HG02798 (cell line): ENCODE data around the gene UBA1.

ENCODE experiments used
- ATAC-seq: cut with Tn5 transposase; IDR thresholded peaks from one replicate; pipeline ENCODE4 v1.9.1; 2021; ENCODE audit warnings: mild to moderate bottlenecking; ENCODE audit not compliant: unreplicated experiment, poor library complexity

Gene UBA1

DNA sequence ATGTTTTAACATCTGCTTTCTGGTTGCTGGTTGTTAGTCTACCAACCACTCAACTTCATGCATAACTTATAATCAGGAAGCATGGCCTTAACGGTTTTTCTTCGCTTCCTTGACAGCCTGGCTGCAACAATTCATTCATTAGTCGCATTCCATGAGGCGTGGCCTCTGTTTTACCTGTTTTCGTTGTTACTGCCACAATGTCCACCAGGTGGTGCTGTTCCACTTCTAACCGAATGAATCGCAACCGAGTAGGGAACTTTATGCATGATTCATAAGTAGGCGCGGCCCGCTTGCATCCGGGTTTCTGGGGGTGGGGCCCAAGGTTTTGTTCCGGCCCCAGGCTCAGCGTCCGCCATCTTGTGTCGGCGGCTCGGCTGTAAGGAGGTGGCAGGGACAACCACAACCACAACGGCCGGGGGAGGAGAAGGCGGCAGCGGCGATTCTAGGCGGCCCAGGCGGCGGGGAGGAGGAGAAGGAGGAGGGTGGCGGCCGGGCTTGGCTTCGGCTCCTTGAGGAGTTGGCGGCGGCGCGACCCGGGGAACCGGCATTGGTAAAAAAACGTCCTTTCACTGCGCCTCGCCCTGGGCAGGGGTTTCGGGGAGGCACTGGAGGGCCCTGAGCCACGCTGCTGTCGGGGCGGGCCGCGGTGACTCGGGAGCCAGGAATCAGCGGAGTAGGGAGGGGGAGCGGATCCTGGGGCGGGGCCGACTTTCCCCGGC is at the start of gene UBA1:
UBA1 (plus strand) TSS at position 355 of the 719 bp plus-strand sequence. CDS start 4,974 bp downstream, outside the sequence.
- ATAC-seq = peak; percentile 69

DNA sequence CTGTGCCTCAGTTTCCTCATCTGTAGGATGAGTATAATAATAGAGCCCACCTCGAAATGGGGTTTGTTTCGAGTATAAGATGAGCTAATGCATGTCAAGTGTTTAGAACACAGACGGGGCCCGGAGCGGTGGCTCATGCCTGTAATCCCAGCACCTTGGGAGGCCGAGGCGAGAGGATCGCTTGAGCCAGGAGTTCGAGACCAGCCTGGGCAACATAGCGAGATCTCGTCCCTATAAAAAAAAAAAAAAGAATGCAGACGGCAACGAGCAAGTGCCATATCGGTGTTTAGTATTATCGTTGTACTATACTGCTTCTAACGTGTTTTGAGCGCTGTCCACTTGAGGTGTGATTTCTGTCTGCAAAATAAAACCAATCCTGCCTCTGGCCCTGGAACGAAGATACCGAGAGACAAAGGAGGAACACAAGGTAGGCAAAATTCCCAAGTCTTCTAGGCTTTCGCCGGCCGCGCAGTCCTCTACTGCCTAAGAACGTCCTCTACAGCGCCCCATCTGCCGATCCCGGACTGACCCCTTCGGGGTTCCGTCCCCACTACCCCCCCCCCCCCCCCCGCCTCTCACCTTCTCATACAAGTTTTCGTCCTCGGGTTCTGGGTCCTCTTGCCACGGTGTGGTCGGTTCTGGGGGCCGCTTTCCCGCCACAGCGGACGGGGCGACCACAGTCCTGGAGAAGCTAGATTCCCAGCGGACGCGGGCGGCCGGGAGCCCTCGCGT is 49.6 kb upstream of the UBA1 start:
- ATAC-seq = peak; percentile 11

GRCh38 chrX:47144626-47145394 is 48.8 kb upstream of the UBA1 start, which contains the start of the genes NDUFB11 and RBM10:
Gene NDUFB11, minus strand, starts transcription at chrX:47144702. Its CDS starts 23 bp downstream, at chrX:47144679.
Gene RBM10, plus strand, starts transcription at chrX:47145221. Its CDS starts 2,261 bp downstream, at chrX:47147482.
- ATAC-seq = peak; percentile 90

DNA sequence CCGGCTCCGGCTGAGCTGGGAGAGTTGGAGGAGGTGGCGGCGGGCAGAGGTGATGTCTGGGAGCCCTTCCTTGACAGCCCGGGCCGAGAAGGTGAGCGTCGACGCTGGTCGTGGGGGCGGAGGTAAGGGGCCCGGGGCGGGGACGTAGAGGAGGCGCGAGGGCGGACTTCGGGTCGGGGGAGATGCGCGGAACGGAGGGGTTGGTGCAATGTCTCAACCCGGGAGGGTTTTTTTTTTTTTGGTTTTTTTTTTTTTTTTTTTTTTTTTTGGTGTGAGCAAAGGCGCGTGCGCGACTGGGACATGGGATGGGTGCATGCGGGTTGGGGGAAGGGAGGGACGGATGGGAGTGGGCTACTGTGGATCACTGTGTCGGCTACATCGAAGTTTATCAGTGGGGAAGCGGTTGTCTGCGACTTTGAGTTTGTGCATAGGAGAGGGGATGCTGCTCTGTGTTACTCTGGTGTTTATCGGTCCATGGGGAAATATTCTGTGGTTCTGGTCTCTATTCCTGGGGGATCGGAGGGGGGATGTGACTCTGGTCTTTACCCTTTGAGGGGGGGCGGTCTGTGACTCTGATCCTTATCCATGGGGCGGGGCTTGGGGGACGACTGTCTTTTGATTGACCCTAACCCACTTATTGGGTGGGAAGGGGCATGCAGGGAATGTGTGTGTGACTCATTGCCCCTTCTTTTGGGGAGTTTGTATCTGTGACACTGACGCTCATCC is 48.1 kb upstream of the UBA1 start:
- ATAC-seq = peak; percentile 31

- ATAC-seq = no peak
Observed at GRCh38 chrX:47146121-47146935, 47.3 kb upstream of the UBA1 start.

DNA sequence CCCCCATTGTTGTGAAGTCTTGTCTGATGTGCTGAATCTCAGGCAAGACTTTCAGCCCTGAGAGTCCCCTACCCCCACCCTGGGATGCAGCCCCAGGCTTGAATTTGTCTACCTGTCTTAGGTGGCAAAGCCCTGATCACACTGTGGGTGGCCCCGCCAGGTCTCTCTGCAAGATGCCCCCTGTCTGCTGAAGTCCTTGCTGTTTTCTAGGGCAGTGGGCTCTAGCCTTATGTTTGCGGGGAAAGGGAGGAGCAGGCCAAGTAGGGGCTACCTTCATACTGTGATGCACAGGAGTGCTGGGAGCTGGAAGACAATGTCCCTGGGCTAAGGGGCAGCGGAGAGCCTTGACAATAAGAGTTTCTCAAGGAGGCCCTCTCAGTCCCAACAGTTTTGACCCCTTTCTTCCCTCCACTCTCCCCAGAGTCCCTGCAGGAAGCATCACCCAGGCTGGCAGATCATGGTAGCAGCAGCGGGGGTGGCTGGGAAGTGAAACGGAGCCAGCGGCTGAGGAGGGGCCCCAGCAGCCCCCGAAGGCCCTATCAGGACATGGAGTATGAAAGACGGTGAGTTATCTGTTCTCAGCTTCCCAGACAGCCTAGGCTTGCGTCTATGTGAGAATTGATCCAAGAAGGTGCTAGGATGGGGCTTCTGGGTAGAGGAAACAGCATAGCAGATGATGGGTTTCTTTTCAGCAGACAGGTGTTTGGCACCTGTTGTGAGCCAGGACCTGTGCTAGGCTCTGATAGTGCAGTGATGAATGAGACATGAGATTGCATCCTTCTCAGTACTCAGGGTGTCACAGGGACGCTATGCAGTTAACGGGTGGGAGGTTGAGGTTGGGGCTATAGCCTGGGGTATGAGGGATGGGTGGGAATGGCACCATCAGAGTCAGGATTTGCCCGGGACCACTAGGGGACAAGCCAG is 46.4 kb upstream of the UBA1 start:
- ATAC-seq = no peak

GRCh38 chrX:47148946-47149345 is 44.7 kb upstream of the UBA1 start:
- no peak for ATAC-seq

GRCh38 chrX:47151435-47151834 is 42.2 kb upstream of the UBA1 start:
- no peak for ATAC-seq

DNA sequence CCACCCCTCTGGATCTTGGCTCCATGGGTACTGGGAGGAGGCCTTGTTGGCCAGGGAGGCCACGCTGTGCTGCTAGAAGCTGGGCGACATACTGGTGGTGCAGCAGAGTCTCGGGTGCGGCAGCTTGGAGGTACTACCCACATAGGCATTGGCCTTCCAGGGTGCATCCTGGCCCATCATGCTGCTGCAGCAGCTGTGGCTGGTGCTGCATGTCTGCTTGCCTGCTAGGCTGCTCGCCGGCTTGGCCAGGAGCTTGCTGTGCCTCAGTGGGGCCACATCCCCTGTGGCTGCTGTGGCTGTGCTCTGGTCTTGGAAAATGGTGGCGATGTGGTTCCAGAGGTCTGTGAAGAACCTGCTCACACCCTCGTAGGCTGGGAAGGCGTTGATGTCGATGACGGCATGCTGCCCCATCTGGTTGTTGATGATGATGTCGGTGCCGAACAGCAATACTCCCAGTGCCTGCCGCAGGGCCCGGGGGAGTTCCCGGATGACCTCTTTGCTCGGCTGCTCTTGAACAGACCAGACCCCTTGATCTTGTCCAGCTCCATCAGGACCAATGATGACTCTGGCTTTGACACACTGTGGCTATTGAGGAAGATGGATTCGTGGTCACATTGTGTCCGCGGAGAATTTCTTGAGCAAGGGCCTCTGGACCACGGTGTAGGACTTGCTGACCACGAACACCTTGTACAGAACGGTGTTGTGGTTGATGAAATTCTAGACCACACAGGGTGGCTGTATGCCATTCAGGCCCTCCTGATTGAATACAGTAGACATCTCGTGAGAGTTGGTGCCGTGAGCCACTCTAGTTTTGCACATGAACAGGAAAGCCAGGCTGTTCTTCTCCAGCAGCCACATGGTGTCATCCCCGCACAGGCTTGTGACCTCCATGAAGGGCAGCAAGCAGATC is 36.8 kb upstream of the UBA1 start:
- no peak for ATAC-seq

GRCh38 chrX:47158131-47158530 is 35.5 kb upstream of the UBA1 start:
- no peak for ATAC-seq

DNA sequence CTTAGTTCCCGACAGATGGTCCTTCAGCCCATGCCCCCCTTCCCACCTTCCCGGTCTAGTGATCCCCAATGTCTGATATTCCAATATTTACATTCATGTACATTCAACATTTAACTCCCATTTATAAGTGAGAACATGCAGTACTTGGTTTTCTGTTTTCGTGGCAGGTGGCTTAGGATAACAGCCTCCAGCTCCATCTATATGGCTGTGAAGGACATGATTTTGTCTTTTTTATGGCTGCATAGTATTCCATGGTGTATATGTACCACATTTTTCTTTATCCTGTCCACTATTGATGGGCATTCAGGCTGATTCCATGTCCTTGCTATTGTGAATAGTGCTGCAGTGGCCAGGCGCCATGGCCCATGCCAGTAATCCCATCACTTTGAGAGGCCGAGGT is 34.8 kb upstream of the UBA1 start:
- no peak for ATAC-seq

DNA sequence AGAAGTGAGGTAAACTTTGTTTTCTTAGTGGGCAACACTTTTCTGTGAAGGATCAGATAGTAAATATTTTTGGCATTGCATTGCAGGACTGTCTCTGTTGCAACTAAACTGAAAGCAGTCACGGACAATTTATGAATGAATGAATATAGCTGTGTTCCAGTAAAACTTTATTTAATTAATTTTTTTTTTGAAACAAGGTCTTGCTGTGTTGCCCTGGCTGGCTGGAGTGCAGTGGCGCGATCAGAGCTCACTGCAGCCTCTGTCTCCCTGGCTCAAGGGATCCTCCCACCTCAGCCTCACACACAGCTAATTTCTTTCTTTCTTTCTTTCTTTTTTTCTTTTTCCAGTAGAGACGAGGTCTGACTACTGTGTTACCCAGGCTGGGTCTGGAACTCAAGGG is 32.8 kb upstream of the UBA1 start:
- ATAC-seq = no peak

GRCh38 chrX:47162927-47163583 is 30.6 kb upstream of the UBA1 start:
- no peak for ATAC-seq

GRCh38 chrX:47164420-47164819 is 29.2 kb upstream of the UBA1 start:
- no peak for ATAC-seq

GRCh38 chrX:47166126-47166525 is 27.5 kb upstream of the UBA1 start:
- no peak for ATAC-seq

DNA sequence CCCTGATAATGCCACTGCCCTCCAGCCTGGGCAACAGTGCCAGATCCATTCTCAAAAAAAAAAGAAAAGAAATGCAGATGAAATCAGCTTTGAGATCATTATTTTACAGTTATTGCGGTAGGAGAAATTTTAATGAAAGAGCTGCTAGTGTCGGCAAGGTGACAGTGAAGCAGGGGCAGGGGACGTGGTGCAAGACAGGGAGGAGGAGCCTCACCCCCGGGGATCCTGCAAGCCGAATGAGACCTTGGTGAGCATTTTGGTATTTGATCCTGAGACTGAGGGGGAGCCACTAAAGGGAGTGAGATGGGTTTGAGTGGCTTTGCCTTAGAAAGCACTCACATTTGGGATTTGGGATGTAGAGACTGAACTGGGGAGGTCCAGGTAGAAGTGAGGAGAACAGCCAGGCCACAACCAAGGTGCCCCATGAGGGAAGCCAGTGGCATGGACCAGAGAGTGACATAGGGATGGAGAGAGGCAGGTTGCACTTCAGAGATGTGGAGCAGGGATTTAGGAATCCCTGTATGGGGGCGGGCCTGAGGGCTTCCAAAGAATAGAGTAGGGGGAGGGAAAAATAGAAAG is 25.0 kb upstream of the UBA1 start:
- ATAC-seq = no peak
